ENCODE data around the gene TRIM2. TPM values are rescaled to one million over a fixed set of nuclear protein-coding genes. Genes with fewer than 3 reads are reported as not detected.

The TRIM2 gene
- total RNA-seq, 1 donor from 2014 or later, result 83.1 TPM

- no peak for TF ChIP-seq CTCF (conservative IDR thresholded peaks at IDR 0.05)
Observed at GRCh38 chr4:153372967-153373562, 168.8 kb downstream of the TRIM2 start.

GRCh38 chr4:153374442-153374841, 170.2 kb downstream of the TRIM2 start:
- H3K4me3 Mint-ChIP-seq, result no peak overlapping the region
- H3K27me3 Mint-ChIP-seq, result no peaks in the 10 kb centered on the region
- DNase-seq (ENCODE audit: extremely low spot score, unreplicated experiment), result no peak
- H3K9me3 Mint-ChIP-seq, result peaks cover 7% of the 10 kb centered on the region
- H3K27ac Mint-ChIP-seq, result no peak overlapping the region
- H3K36me3 Mint-ChIP-seq, result peaks cover 21% of the 10 kb centered on the region
- no peak for TF ChIP-seq CTCF (conservative IDR thresholded peaks at IDR 0.05)
- H3K4me1 Mint-ChIP-seq (ENCODE audit: unreplicated experiment), result peaks cover 14% of the 10 kb centered on the region

More at GRCh38 chr4:153372967-153373562, 168.8 kb downstream of the TRIM2 start:
- Mint-ChIP-seq H3K9me3 (peaks cover 7% of the 10 kb centered on the region), H3K4me3 (no peak overlapping the region), H3K27ac (no peak overlapping the region), H3K36me3 (peaks cover 21% of the 10 kb centered on the region), H3K4me1 (ENCODE audit: unreplicated experiment) (peaks cover 14% of the 10 kb centered on the region), H3K27me3 (no peaks in the 10 kb centered on the region)
- no peak for DNase-seq (ENCODE audit: extremely low spot score, unreplicated experiment)

GRCh38 chr4:153375303-153375702, 171.1 kb downstream of the TRIM2 start:
- H3K36me3 Mint-ChIP-seq, result peaks cover 19% of the 10 kb centered on the region
- peaks cover 7% of the 10 kb centered on the region for H3K9me3 Mint-ChIP-seq
- no peak for TF ChIP-seq CTCF (conservative IDR thresholded peaks at IDR 0.05)
- peaks cover 14% of the 10 kb centered on the region for H3K4me1 Mint-ChIP-seq (ENCODE audit: unreplicated experiment)
- H3K27me3 Mint-ChIP-seq, result no peaks in the 10 kb centered on the region
- no peak overlapping the region for H3K27ac Mint-ChIP-seq
- no peak overlapping the region for H3K4me3 Mint-ChIP-seq
- DNase-seq (ENCODE audit: extremely low spot score, unreplicated experiment), result no peak

GRCh38 chr4:153383131-153383530, 178.9 kb downstream of the TRIM2 start:
- no peak for DNase-seq (ENCODE audit: extremely low spot score, unreplicated experiment)
- Mint-ChIP-seq H3K27ac (no peak overlapping the region), H3K4me3 (no peak overlapping the region), H3K9me3 (no peaks in the 10 kb centered on the region), H3K27me3 (no peaks in the 10 kb centered on the region), H3K4me1 (ENCODE audit: unreplicated experiment) (no peaks in the 10 kb centered on the region), H3K36me3 (peaks cover 5% of the 10 kb centered on the region)
- TF ChIP-seq CTCF (conservative IDR thresholded peaks at IDR 0.05), result no peak

GRCh38 chr4:153384160-153384559, 179.9 kb downstream of the TRIM2 start:
- TF ChIP-seq CTCF (conservative IDR thresholded peaks at IDR 0.05), result no peak
- no peak overlapping the region for H3K27ac Mint-ChIP-seq
- no peaks in the 10 kb centered on the region for H3K9me3 Mint-ChIP-seq
- no peaks in the 10 kb centered on the region for H3K27me3 Mint-ChIP-seq
- DNase-seq (ENCODE audit: extremely low spot score, unreplicated experiment), result no peak
- H3K4me3 Mint-ChIP-seq, result no peak overlapping the region
- peaks cover 5% of the 10 kb centered on the region for H3K36me3 Mint-ChIP-seq
- no peaks in the 10 kb centered on the region for H3K4me1 Mint-ChIP-seq (ENCODE audit: unreplicated experiment)
